ENCODE data around the gene TSTD1.

Gene TSTD1

GRCh38 chr1:161082996-161083747 lies 44.4 kb upstream of the TSTD1 start:
- H3K36me3 ChIP-seq (ENCODE audit: control insufficient read depth, insufficient read depth, low read length), result no peaks in the 10 kb centered on the region
- no peak for TF ChIP-seq CTCF (IDR thresholded peaks at IDR 0.05; ENCODE audit: insufficient read depth, low read length, poor library complexity, severe bottlenecking)
- DNase-seq (ENCODE audit: extremely low read depth, insufficient read length), result no peak
- no peak overlapping the region for H3K4me3 ChIP-seq (replicated peaks; ENCODE audit: low read depth, low read length)
- no peaks in the 10 kb centered on the region for H3K27me3 ChIP-seq (replicated peaks; ENCODE audit: control insufficient read depth, insufficient read depth, low read length)

GRCh38 chr1:161082483-161082882 lies 43.7 kb upstream of the TSTD1 start:
- Histone ChIP-seq H3K27me3 (replicated peaks; ENCODE audit: control insufficient read depth, insufficient read depth, low read length) (no peaks in the 10 kb centered on the region), H3K4me3 (replicated peaks; ENCODE audit: low read depth, low read length) (no peak overlapping the region)
- no peak for TF ChIP-seq CTCF (IDR thresholded peaks at IDR 0.05; ENCODE audit: insufficient read depth, low read length, poor library complexity, severe bottlenecking)

GRCh38 chr1:161081519-161081918 lies 42.8 kb upstream of the TSTD1 start:
- no peak for TF ChIP-seq CTCF (IDR thresholded peaks at IDR 0.05; ENCODE audit: insufficient read depth, low read length, poor library complexity, severe bottlenecking)
- no peaks in the 10 kb centered on the region for H3K36me3 ChIP-seq (ENCODE audit: control insufficient read depth, insufficient read depth, low read length)
- no peaks in the 10 kb centered on the region for H3K27me3 ChIP-seq (replicated peaks; ENCODE audit: control insufficient read depth, insufficient read depth, low read length)
- no peak overlapping the region for H3K4me3 ChIP-seq (replicated peaks; ENCODE audit: low read depth, low read length)
- no peak for DNase-seq (ENCODE audit: extremely low read depth, insufficient read length)

More at GRCh38 chr1:161082483-161082882, 43.7 kb upstream of the TSTD1 start:
- DNase-seq (ENCODE audit: extremely low read depth, insufficient read length), result no peak
- H3K36me3 ChIP-seq (ENCODE audit: control insufficient read depth, insufficient read depth, low read length), result no peaks in the 10 kb centered on the region

GRCh38 chr1:161080441-161081405 lies 42.0 kb upstream of the TSTD1 start:
- Histone ChIP-seq H3K27me3 (replicated peaks; ENCODE audit: control insufficient read depth, insufficient read depth, low read length) (no peaks in the 10 kb centered on the region), H3K36me3 (ENCODE audit: control insufficient read depth, insufficient read depth, low read length) (no peaks in the 10 kb centered on the region), H3K4me3 (replicated peaks; ENCODE audit: low read depth, low read length) (no peak overlapping the region)
- DNase-seq (ENCODE audit: extremely low read depth, insufficient read length), result no peak
- no peak for TF ChIP-seq CTCF (IDR thresholded peaks at IDR 0.05; ENCODE audit: insufficient read depth, low read length, poor library complexity, severe bottlenecking)

- Histone ChIP-seq H3K27me3 (replicated peaks; ENCODE audit: control insufficient read depth, insufficient read depth, low read length) (no peaks in the 10 kb centered on the region), H3K4me3 (replicated peaks; ENCODE audit: low read depth, low read length) (no peak overlapping the region), H3K36me3 (ENCODE audit: control insufficient read depth, insufficient read depth, low read length) (no peaks in the 10 kb centered on the region)
- no peak for DNase-seq (ENCODE audit: extremely low read depth, insufficient read length)
- peak; percentile 36 for TF ChIP-seq CTCF (IDR thresholded peaks at IDR 0.05; ENCODE audit: insufficient read depth, low read length, poor library complexity, severe bottlenecking)
These were observed 40.8 kb upstream of the TSTD1 start for GRCh38 chr1:161079436-161080110.
